ENCODE measurements around the gene TNRC6B. TPM values are rescaled to one million over a fixed set of nuclear protein-coding genes. Genes with fewer than 3 reads are reported as not detected.

Gene TNRC6B
- polyA plus RNA-seq, 3 donors: 7.2 to 16.5 (median 11.8) TPM

DNA sequence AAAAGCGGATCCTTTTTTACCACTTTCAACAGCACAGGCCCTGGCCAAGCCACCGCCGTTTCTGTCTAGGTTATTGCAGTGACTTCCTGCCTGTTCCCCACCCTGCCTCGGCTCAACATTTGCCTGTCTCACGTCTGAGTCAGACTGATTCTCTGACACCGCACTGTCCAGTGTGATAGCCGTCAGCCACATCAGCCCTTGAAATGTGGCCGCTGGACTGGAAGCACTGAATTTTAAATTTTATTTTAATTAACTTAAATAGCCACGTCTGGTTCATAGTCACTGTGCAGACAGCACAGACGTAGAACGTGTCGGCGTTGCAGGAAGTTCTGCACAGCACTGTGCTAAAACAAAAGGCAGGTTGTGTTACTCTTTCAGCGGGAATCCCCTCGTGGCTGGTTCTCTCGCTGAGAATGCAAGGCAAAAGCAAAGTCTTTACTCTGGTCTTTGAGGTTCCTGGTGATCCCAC, 112.3 kb downstream of the TNRC6B start:
- DNase-seq: peak; percentile 45 to 46 (median 46)
- H3K36me3 ChIP-seq (replicated peaks in 1 of 2; ENCODE audit: control insufficient read depth in 1 of 2, insufficient read depth in 2 of 2, low read length in 2 of 2): peaks cover 77 to 96% of the 10 kb centered on the region in 2 donors
- Mint-ChIP-seq H3K27ac (peak overlapping the region in 5 of 7 donors; percentile 63 to 82 (median 65)), H3K27me3 (ENCODE audit: low read depth in 3 of 3) (peaks cover 0 to 1% (median 0%) of the 10 kb centered on the region in 3 donors), H3K4me1 (peaks cover 9% of the 10 kb centered on the region), H3K4me3 (no peak overlapping the region), H3K36me3 (peaks cover 76 to 96% of the 10 kb centered on the region in 2 donors), H3K9me3 (no peaks in the 10 kb centered on the region)
- H3K27me3 ChIP-seq (ENCODE audit: control insufficient read depth in 2 of 2, insufficient read depth in 2 of 2, low read length in 2 of 2): no peaks in the 10 kb centered on the region
- H2AFZ ChIP-seq (ENCODE audit: insufficient read depth, low read depth, low read length, poor library complexity, severe bottlenecking): no peak overlapping the region
- intact Hi-C loops (cut with micrococcal nuclease): no loop called here
- peaks cover 0 to 6% of the 10 kb centered on the region in 2 donors for H3K4me1 ChIP-seq (ENCODE audit: control insufficient read depth in 1 of 2, insufficient read depth in 2 of 2, low read length in 2 of 2)
- H4K20me1 ChIP-seq (ENCODE audit: insufficient read depth, low read length): peaks cover 36% of the 10 kb centered on the region
- no peak overlapping the region for H3K4me2 ChIP-seq (replicated peaks; ENCODE audit: extremely low read depth, low read length, poor library complexity, severe bottlenecking)
- H3K27ac ChIP-seq (ENCODE audit: low read depth in 1 of 2, low read length in 2 of 2): peak overlapping the region in 1 of 2 donors; percentile 56
- H3K9ac ChIP-seq (ENCODE audit: insufficient read depth, low read length, poor library complexity, severe bottlenecking): no peak overlapping the region
- 74% methylated on average over 14 of the region's 16 CpGs for WGBS (ENCODE audit: insufficient coverage)
- no peaks in the 10 kb centered on the region for H3K79me2 ChIP-seq (ENCODE audit: insufficient read depth, low read length)
- no peak overlapping the region for H3K4me3 ChIP-seq (replicated peaks in 1 of 3; ENCODE audit: low read depth in 2 of 3, low read length in 3 of 3)
- no peak for TF ChIP-seq CTCF (IDR thresholded peaks at IDR 0.05)
- H3K9me3 ChIP-seq (replicated peaks in 1 of 2; ENCODE audit: control insufficient read depth in 1 of 2, insufficient read depth in 1 of 2, low read length in 2 of 2): no peaks in the 10 kb centered on the region

GRCh38 chr22:40290516-40290915, 112.8 kb downstream of the TNRC6B start:
- Mint-ChIP-seq H3K27ac (peak overlapping the region in 5 of 7 donors; percentile 1 to 82 (median 69)), H3K36me3 (peaks cover 76 to 96% of the 10 kb centered on the region in 2 donors), H3K4me1 (peaks cover 9% of the 10 kb centered on the region), H3K4me3 (no peak overlapping the region), H3K27me3 (ENCODE audit: low read depth in 3 of 3) (peaks cover 0 to 1% (median 0%) of the 10 kb centered on the region in 3 donors), H3K9me3 (no peaks in the 10 kb centered on the region)
- Histone ChIP-seq H3K79me2 (ENCODE audit: insufficient read depth, low read length) (no peaks in the 10 kb centered on the region), H2AFZ (ENCODE audit: insufficient read depth, low read depth, low read length, poor library complexity, severe bottlenecking) (no peak overlapping the region), H3K27me3 (ENCODE audit: control insufficient read depth in 2 of 2, insufficient read depth in 2 of 2, low read length in 2 of 2) (no peaks in the 10 kb centered on the region), H3K36me3 (replicated peaks in 1 of 2; ENCODE audit: control insufficient read depth in 1 of 2, insufficient read depth in 2 of 2, low read length in 2 of 2) (peaks cover 74 to 96% of the 10 kb centered on the region in 2 donors), H3K4me1 (ENCODE audit: control insufficient read depth in 1 of 2, insufficient read depth in 2 of 2, low read length in 2 of 2) (peaks cover 0 to 6% of the 10 kb centered on the region in 2 donors), H3K4me3 (replicated peaks in 1 of 3; ENCODE audit: low read depth in 2 of 3, low read length in 3 of 3) (no peak overlapping the region), H4K20me1 (ENCODE audit: insufficient read depth, low read length) (peaks cover 36% of the 10 kb centered on the region), H3K27ac (ENCODE audit: low read depth in 1 of 2, low read length in 2 of 2) (peak overlapping the region in 1 of 2 donors; percentile 55), H3K4me2 (replicated peaks; ENCODE audit: extremely low read depth, low read length, poor library complexity, severe bottlenecking) (no peak overlapping the region), H3K9ac (ENCODE audit: insufficient read depth, low read length, poor library complexity, severe bottlenecking) (no peak overlapping the region), H3K9me3 (replicated peaks in 1 of 2; ENCODE audit: control insufficient read depth in 1 of 2, insufficient read depth in 1 of 2, low read length in 2 of 2) (no peaks in the 10 kb centered on the region)
- no peak for TF ChIP-seq CTCF (IDR thresholded peaks at IDR 0.05)
- WGBS (ENCODE audit: insufficient coverage): 98% methylated on average over 5 of the region's 7 CpGs
- DNase-seq: no peak
- intact Hi-C loops (cut with micrococcal nuclease): no loop called here
